Measurements from ENCODE around the gene GPR137B. TPM values are rescaled to one million over a fixed set of nuclear protein-coding genes. Genes with fewer than 3 reads are reported as not detected.

The GPR137B gene
- total and polyA plus RNA-seq, 2 donors = 4.2 to 15.7 TPM

DNA sequence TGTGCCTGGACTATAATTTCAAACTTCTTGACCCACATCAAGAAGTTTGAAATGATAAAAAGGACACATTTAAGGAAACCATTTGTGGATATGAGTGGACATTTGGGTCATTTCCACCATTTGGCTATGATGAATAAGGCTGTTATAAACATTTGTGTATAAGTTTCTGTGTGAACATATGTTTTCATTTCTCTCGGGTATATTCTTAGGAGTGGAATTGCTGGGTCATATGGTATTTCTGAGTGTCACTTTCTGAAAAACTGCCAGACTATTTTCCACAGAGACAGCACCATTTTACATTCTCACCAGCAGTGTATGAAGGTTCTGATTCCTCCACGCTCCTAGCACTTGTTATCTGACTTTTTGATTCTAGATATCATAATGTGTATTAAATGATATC, 50.8 kb downstream of the GPR137B start:
- Histone ChIP-seq H3K4me3 (ENCODE audit: low read length in 2 of 2) (no peak overlapping the region), H3K9me3 (ENCODE audit: control insufficient read depth in 2 of 2, insufficient read depth in 1 of 2, low read length in 1 of 2) (no peaks in the 10 kb centered on the region), H3K4me1 (ENCODE audit: control insufficient read depth in 2 of 2, insufficient read depth in 2 of 2, low read length in 2 of 2) (no peaks in the 10 kb centered on the region), H3K36me3 (ENCODE audit: control insufficient read depth in 2 of 2, insufficient read depth in 2 of 2, low read length in 1 of 2) (no peaks in the 10 kb centered on the region), H3K27me3 (ENCODE audit: control insufficient read depth in 2 of 2, insufficient read depth in 1 of 2, low read length in 1 of 2) (no peaks in the 10 kb centered on the region), H3K27ac (ENCODE audit: low read depth in 1 of 2, low read length in 1 of 2) (no peak overlapping the region)
- no peak for DNase-seq (ENCODE audit: low read depth in 6 of 9, low spot score in 9 of 9)
- 97% methylated on average over 2 of the region's 2 CpGs for WGBS

DNA sequence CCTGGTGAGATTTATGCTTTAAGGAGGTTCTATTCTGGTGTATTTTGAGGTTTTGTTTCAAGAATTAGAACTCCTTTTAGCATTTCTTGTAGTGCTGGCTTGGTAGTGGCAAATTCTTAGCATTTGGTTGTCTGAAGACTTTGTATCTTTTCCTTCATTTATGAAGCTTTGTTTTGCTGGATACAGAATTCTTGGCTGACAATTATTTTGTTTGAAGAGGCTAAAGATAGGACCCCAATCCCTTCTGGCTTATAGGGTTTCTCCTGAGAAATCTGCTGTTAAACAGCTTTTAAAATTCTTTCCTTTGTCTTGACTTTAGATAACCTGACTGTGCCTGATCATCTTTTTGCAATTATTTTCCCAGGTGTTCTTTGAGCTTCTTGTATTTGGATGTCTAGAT, 58.6 kb downstream of the GPR137B start:
- H3K9me3 ChIP-seq (ENCODE audit: control insufficient read depth in 2 of 2, insufficient read depth in 1 of 2, low read length in 1 of 2) = no peaks in the 10 kb centered on the region
- DNase-seq (ENCODE audit: low read depth in 6 of 9, low spot score in 9 of 9) = no peak
- H3K27me3 ChIP-seq (ENCODE audit: control insufficient read depth in 2 of 2, insufficient read depth in 1 of 2, low read length in 1 of 2) = no peaks in the 10 kb centered on the region
- no peak overlapping the region for H3K4me3 ChIP-seq (ENCODE audit: low read length in 2 of 2)
- no peaks in the 10 kb centered on the region for H3K4me1 ChIP-seq (ENCODE audit: control insufficient read depth in 2 of 2, insufficient read depth in 2 of 2, low read length in 2 of 2)
- H3K36me3 ChIP-seq (ENCODE audit: control insufficient read depth in 2 of 2, insufficient read depth in 2 of 2, low read length in 1 of 2) = no peaks in the 10 kb centered on the region
- H3K27ac ChIP-seq (ENCODE audit: low read depth in 1 of 2, low read length in 1 of 2) = no peak overlapping the region

DNA sequence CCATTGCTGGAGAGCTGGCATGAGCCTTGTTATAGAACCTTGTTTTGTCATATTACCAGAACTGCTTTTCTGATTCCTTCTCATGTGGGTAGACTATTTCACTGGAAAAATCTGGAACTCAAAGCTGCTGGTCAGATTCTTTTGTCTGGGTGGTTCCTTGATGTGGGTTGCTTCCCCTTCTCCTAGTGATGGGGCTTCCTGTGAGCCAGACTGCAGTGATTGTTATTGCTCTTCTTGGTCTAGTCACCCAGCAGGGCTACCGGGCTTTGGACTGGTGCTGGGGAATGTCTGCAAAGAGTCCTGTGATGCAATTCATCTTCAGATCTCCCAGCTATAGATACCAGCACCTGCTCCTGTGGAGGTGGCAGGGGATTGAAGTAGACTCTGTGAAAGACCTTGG, 59.4 kb downstream of the GPR137B start:
- Histone ChIP-seq H3K4me1 (ENCODE audit: control insufficient read depth in 2 of 2, insufficient read depth in 2 of 2, low read length in 2 of 2) (no peaks in the 10 kb centered on the region), H3K36me3 (ENCODE audit: control insufficient read depth in 2 of 2, insufficient read depth in 2 of 2, low read length in 1 of 2) (no peaks in the 10 kb centered on the region), H3K4me3 (ENCODE audit: low read length in 2 of 2) (no peak overlapping the region), H3K27me3 (ENCODE audit: control insufficient read depth in 2 of 2, insufficient read depth in 1 of 2, low read length in 1 of 2) (no peaks in the 10 kb centered on the region), H3K27ac (ENCODE audit: low read depth in 1 of 2, low read length in 1 of 2) (no peak overlapping the region), H3K9me3 (ENCODE audit: control insufficient read depth in 2 of 2, insufficient read depth in 1 of 2, low read length in 1 of 2) (no peaks in the 10 kb centered on the region)
- WGBS = 100% methylated on average over 1 of the region's 1 CpG
- DNase-seq (ENCODE audit: low read depth in 6 of 9, low spot score in 9 of 9) = no peak

DNA sequence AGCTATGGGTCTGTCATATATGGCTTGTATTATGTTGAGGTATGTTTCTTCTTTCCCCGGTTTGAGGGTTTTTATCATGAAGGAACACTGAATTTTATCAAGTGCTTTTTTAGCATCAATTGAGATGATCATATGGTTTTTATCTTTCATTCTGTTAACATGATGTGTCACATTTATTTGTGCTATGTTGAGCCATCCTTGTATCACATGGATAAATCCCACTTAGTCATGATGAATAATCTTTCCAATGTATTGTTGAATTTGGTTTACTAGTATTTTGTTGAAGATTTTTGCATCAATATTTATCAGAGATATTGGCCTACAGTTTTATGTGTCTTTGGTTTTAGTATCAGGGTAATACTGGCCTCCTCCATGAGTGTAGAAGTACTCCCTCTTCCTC, 61.7 kb downstream of the GPR137B start:
- no peaks in the 10 kb centered on the region for H3K9me3 ChIP-seq (ENCODE audit: control insufficient read depth in 2 of 2, insufficient read depth in 1 of 2, low read length in 1 of 2)
- 97% methylated on average over 1 of the region's 1 CpG for WGBS

DNA sequence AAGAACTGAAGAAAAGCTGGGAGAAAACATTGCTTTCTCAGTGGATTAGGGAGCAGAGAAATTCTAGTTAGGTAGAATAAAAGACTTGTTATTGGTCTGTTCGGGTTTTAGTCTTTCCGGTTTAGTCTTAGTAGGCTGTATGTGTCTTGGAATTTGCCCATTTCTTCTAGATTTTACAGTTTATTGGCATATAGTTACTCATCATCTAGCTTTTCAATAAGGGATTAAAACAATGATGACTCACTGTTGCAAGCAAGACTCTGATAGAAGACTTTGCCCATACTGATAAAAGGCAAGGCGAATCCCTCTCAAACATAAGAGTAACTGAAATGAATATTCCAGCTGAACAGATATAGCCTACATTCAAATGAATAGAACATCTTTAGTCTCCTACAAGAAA, 62.3 kb downstream of the GPR137B start:
- over 99% methylated on average over 3 of the region's 3 CpGs for WGBS
- H3K4me1 ChIP-seq (ENCODE audit: control insufficient read depth in 2 of 2, insufficient read depth in 2 of 2, low read length in 2 of 2) = no peaks in the 10 kb centered on the region

More for the DNA sequence above, 61.7 kb downstream of the GPR137B start:
- H3K27ac ChIP-seq (ENCODE audit: low read depth in 1 of 2, low read length in 1 of 2) = no peak overlapping the region
- no peaks in the 10 kb centered on the region for H3K36me3 ChIP-seq (ENCODE audit: control insufficient read depth in 2 of 2, insufficient read depth in 2 of 2, low read length in 1 of 2)
- no peaks in the 10 kb centered on the region for H3K27me3 ChIP-seq (ENCODE audit: control insufficient read depth in 2 of 2, insufficient read depth in 1 of 2, low read length in 1 of 2)
- no peaks in the 10 kb centered on the region for H3K4me1 ChIP-seq (ENCODE audit: control insufficient read depth in 2 of 2, insufficient read depth in 2 of 2, low read length in 2 of 2)
- no peak for DNase-seq (ENCODE audit: low read depth in 6 of 9, low spot score in 9 of 9)
- H3K4me3 ChIP-seq (ENCODE audit: low read length in 2 of 2) = no peak overlapping the region

DNA sequence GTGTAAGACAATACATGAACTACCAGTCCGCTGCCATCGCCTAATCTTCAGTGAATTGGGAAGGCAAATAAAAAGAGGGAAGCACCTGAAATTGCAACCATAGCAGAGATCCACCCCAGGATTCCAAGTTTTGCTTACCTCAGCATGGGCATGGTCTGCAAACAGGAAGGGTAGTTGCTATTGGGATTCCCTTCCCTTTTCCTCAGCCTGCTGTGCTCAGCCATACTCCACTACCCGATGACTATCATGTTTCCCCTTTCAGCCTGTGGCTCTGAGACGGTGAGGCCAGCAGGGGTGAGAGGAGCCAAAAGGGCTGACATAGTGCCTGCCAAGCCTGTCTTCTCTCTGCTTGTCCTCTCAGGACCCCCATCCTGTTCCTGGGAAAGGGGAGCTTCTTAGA, 64.2 kb downstream of the GPR137B start:
- no peak overlapping the region for H3K4me3 ChIP-seq (ENCODE audit: low read length in 2 of 2)
- H3K27ac ChIP-seq (ENCODE audit: low read depth in 1 of 2, low read length in 1 of 2) = peak overlapping the region in 1 of 2 donors; percentile 3
- no peaks in the 10 kb centered on the region for H3K27me3 ChIP-seq (ENCODE audit: control insufficient read depth in 2 of 2, insufficient read depth in 1 of 2, low read length in 1 of 2)
- no peaks in the 10 kb centered on the region for H3K9me3 ChIP-seq (ENCODE audit: control insufficient read depth in 2 of 2, insufficient read depth in 1 of 2, low read length in 1 of 2)
- 88% methylated on average over 4 of the region's 4 CpGs for WGBS
- peak in 2 of 9 donors; percentile 0 to 8 for DNase-seq (ENCODE audit: low read depth in 6 of 9, low spot score in 9 of 9)
- H3K4me1 ChIP-seq (ENCODE audit: control insufficient read depth in 2 of 2, insufficient read depth in 2 of 2, low read length in 2 of 2) = no peaks in the 10 kb centered on the region
- H3K36me3 ChIP-seq (ENCODE audit: control insufficient read depth in 2 of 2, insufficient read depth in 2 of 2, low read length in 1 of 2) = no peaks in the 10 kb centered on the region

More for the DNA sequence above, 62.3 kb downstream of the GPR137B start:
- Histone ChIP-seq H3K4me3 (ENCODE audit: low read length in 2 of 2) (no peak overlapping the region), H3K27ac (ENCODE audit: low read depth in 1 of 2, low read length in 1 of 2) (no peak overlapping the region), H3K9me3 (ENCODE audit: control insufficient read depth in 2 of 2, insufficient read depth in 1 of 2, low read length in 1 of 2) (no peaks in the 10 kb centered on the region), H3K27me3 (ENCODE audit: control insufficient read depth in 2 of 2, insufficient read depth in 1 of 2, low read length in 1 of 2) (no peaks in the 10 kb centered on the region), H3K36me3 (ENCODE audit: control insufficient read depth in 2 of 2, insufficient read depth in 2 of 2, low read length in 1 of 2) (no peaks in the 10 kb centered on the region)
- DNase-seq (ENCODE audit: low read depth in 6 of 9, low spot score in 9 of 9) = no peak

DNA sequence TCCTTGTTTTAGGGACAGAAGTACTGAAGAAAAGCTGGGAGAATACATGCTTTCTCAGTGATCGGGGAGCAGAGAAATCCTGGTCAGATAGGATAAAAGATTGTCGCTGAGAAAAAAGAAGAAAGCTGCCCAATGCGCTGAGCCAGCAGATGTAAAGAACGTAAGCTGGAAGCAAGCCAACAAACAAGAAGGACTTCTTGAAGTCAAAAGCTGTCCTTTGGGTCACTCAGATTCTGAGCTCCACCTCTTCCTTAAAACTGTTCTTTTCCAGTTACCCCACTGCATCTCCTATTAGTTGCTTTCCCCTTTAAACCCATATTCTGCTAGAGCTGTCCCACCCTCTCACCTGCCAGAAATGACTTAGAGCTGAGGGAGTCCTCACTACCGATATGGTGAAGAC, 64.8 kb downstream of the GPR137B start:
- DNase-seq (ENCODE audit: low read depth in 6 of 9, low spot score in 9 of 9) = no peak
- no peaks in the 10 kb centered on the region for H3K9me3 ChIP-seq (ENCODE audit: control insufficient read depth in 2 of 2, insufficient read depth in 1 of 2, low read length in 1 of 2)
- no peak overlapping the region for H3K4me3 ChIP-seq (ENCODE audit: low read length in 2 of 2)
- H3K27me3 ChIP-seq (ENCODE audit: control insufficient read depth in 2 of 2, insufficient read depth in 1 of 2, low read length in 1 of 2) = no peaks in the 10 kb centered on the region
- H3K27ac ChIP-seq (ENCODE audit: low read depth in 1 of 2, low read length in 1 of 2) = no peak overlapping the region
- WGBS = 94% methylated on average over 5 of the region's 5 CpGs
- H3K4me1 ChIP-seq (ENCODE audit: control insufficient read depth in 2 of 2, insufficient read depth in 2 of 2, low read length in 2 of 2) = no peaks in the 10 kb centered on the region
- no peaks in the 10 kb centered on the region for H3K36me3 ChIP-seq (ENCODE audit: control insufficient read depth in 2 of 2, insufficient read depth in 2 of 2, low read length in 1 of 2)

DNA sequence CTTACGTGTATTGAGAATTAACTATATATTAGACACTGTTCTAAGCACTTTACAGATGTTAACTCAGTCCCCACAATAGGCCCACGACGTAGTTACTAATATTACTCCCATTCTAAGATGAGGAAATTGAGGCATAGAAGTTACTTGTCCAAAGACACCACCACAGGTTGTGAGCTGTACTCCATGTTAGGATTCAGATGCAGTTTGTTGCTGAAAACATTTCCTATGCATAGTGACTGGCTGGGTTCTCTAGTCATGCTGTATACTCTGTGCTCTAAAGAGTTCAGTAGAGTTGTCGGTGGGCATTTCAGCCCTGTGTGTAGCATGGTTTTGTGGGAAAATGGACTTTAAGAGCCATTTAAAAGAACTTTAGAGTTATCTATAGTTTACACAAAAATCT, 65.2 kb downstream of the GPR137B start:
- no peak overlapping the region for H3K27ac ChIP-seq (ENCODE audit: low read depth in 1 of 2, low read length in 1 of 2)
- H3K4me3 ChIP-seq (ENCODE audit: low read length in 2 of 2) = no peak overlapping the region
- DNase-seq (ENCODE audit: low read depth in 6 of 9, low spot score in 9 of 9) = no peak
- WGBS = over 99% methylated on average over 4 of the region's 4 CpGs
- no peaks in the 10 kb centered on the region for H3K27me3 ChIP-seq (ENCODE audit: control insufficient read depth in 2 of 2, insufficient read depth in 1 of 2, low read length in 1 of 2)
- H3K4me1 ChIP-seq (ENCODE audit: control insufficient read depth in 2 of 2, insufficient read depth in 2 of 2, low read length in 2 of 2) = no peaks in the 10 kb centered on the region
- no peaks in the 10 kb centered on the region for H3K9me3 ChIP-seq (ENCODE audit: control insufficient read depth in 2 of 2, insufficient read depth in 1 of 2, low read length in 1 of 2)
- no peaks in the 10 kb centered on the region for H3K36me3 ChIP-seq (ENCODE audit: control insufficient read depth in 2 of 2, insufficient read depth in 2 of 2, low read length in 1 of 2)

DNA sequence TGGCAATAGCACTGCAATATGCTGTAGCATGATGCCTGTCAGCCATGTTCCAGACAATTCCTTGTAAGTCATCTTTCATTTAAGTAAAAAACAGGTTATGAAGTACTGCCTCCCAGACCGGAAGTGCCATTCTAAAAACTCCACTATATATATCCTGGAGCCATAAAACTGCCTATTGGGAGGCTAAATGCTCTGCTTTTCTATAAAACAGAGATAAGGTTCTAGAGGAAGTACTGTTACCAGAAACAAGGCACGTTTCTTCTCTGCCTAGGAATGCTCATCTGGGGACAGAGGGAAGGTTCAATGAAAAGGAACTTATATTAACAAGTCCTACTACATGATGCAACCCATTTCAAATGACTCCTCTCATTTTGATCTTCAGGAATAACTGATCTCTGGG, 66.8 kb downstream of the GPR137B start:
- DNase-seq (ENCODE audit: low read depth in 6 of 9, low spot score in 9 of 9) = no peak
- Histone ChIP-seq H3K27ac (ENCODE audit: low read depth in 1 of 2, low read length in 1 of 2) (no peak overlapping the region), H3K4me3 (ENCODE audit: low read length in 2 of 2) (no peak overlapping the region), H3K36me3 (ENCODE audit: control insufficient read depth in 2 of 2, insufficient read depth in 2 of 2, low read length in 1 of 2) (no peaks in the 10 kb centered on the region), H3K9me3 (ENCODE audit: control insufficient read depth in 2 of 2, insufficient read depth in 1 of 2, low read length in 1 of 2) (no peaks in the 10 kb centered on the region), H3K4me1 (ENCODE audit: control insufficient read depth in 2 of 2, insufficient read depth in 2 of 2, low read length in 2 of 2) (no peaks in the 10 kb centered on the region), H3K27me3 (ENCODE audit: control insufficient read depth in 2 of 2, insufficient read depth in 1 of 2, low read length in 1 of 2) (no peaks in the 10 kb centered on the region)
- WGBS = 87% methylated on average over 2 of the region's 2 CpGs

DNA sequence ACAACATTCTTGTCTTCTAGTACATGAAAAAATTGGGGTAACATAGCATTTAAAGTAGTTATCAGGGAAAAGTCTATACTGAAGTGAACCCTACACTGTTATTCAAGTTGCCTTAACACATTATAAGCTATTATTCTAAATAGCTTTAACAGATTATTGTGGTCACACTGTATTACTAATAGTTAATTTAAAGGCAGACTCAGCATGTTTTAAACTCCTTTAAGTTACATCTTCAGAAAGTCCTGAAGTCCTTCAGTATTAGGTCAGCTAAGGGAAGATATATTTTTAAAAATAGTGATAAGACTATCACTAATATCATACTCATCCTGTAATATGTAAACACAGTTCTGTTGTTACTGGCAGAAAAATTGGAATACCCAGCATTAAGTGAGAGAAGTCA, 67.4 kb downstream of the GPR137B start:
- DNase-seq (ENCODE audit: low read depth in 6 of 9, low spot score in 9 of 9) = no peak

More for the DNA sequence above, 67.4 kb downstream of the GPR137B start:
- Histone ChIP-seq H3K27ac (ENCODE audit: low read depth in 1 of 2, low read length in 1 of 2) (no peak overlapping the region), H3K9me3 (ENCODE audit: control insufficient read depth in 2 of 2, insufficient read depth in 1 of 2, low read length in 1 of 2) (no peaks in the 10 kb centered on the region), H3K4me3 (ENCODE audit: low read length in 2 of 2) (no peak overlapping the region), H3K27me3 (ENCODE audit: control insufficient read depth in 2 of 2, insufficient read depth in 1 of 2, low read length in 1 of 2) (no peaks in the 10 kb centered on the region), H3K4me1 (ENCODE audit: control insufficient read depth in 2 of 2, insufficient read depth in 2 of 2, low read length in 2 of 2) (no peaks in the 10 kb centered on the region), H3K36me3 (ENCODE audit: control insufficient read depth in 2 of 2, insufficient read depth in 2 of 2, low read length in 1 of 2) (no peaks in the 10 kb centered on the region)
